ENCODE data around the gene MYL7. TPM values are rescaled to one million over a fixed set of nuclear protein-coding genes. Genes with fewer than 3 reads are reported as not detected.

Gene MYL7
- total RNA-seq, 1 donor from 2014 or later, result not detected

- no peak for DNase-seq (ENCODE audit: extremely low read depth, low read depth, low spot score)
Measured at GRCh38 chr7:44150966-44151941, 10.1 kb upstream of the MYL7 start.

- DNase-seq (ENCODE audit: extremely low read depth, low read depth, low spot score), result no peak
Measured at GRCh38 chr7:44150466-44150832, 9.3 kb upstream of the MYL7 start.

GRCh38 chr7:44149571-44150465 lies 8.7 kb upstream of the MYL7 start:
- DNase-seq (ENCODE audit: extremely low read depth, low read depth, low spot score), result no peak

- DNase-seq (ENCODE audit: extremely low read depth, low read depth, low spot score), result no peak
Measured at GRCh38 chr7:44148961-44149536, 7.9 kb upstream of the MYL7 start.

- no peak for DNase-seq (ENCODE audit: extremely low read depth, low read depth, low spot score)
Measured at GRCh38 chr7:44148166-44148565, 7.0 kb upstream of the MYL7 start.

GRCh38 chr7:44147026-44147991 lies 6.2 kb upstream of the MYL7 start:
- DNase-seq (ENCODE audit: extremely low read depth, low read depth, low spot score), result no peak

- DNase-seq (ENCODE audit: extremely low read depth, low read depth, low spot score), result no peak
Measured at GRCh38 chr7:44145969-44146911, 5.1 kb upstream of the MYL7 start.

- no peak for DNase-seq (ENCODE audit: extremely low read depth, low read depth, low spot score)
Measured at GRCh38 chr7:44145479-44145968, 4.4 kb upstream of the MYL7 start.

- no peak for DNase-seq (ENCODE audit: extremely low read depth, low read depth, low spot score)
Measured at GRCh38 chr7:44144968-44145478, 3.9 kb upstream of the MYL7 start.

GRCh38 chr7:44144426-44144967 lies 3.4 kb upstream of the MYL7 start:
- DNase-seq (ENCODE audit: extremely low read depth, low read depth, low spot score), result no peak

- no peak for DNase-seq (ENCODE audit: extremely low read depth, low read depth, low spot score)
Measured at GRCh38 chr7:44143646-44144250, 2.6 kb upstream of the MYL7 start.

- no peak for DNase-seq (ENCODE audit: extremely low read depth, low read depth, low spot score)
Measured at GRCh38 chr7:44142028-44142427, 896 bp upstream of the MYL7 start.

- DNase-seq (ENCODE audit: extremely low read depth, low read depth, low spot score), result no peak
Measured at GRCh38 chr7:44140341-44140740, 791 bp downstream of the MYL7 start.

- DNase-seq (ENCODE audit: extremely low read depth, low read depth, low spot score), result no peak
Measured at GRCh38 chr7:44139311-44140010, 1.7 kb downstream of the MYL7 start.

- no peak for DNase-seq (ENCODE audit: extremely low read depth, low read depth, low spot score)
Measured at GRCh38 chr7:44138698-44139097, 2.4 kb downstream of the MYL7 start.

GRCh38 chr7:44136731-44137130 lies 4.4 kb downstream of the MYL7 start:
- DNase-seq (ENCODE audit: extremely low read depth, low read depth, low spot score), result no peak

GRCh38 chr7:44134943-44135628 lies 6.0 kb downstream of the MYL7 start:
- no peak for DNase-seq (ENCODE audit: extremely low read depth, low read depth, low spot score)

All from glomerular endothelial cell (primary cell).